GM12891 (cell line): Measurements from ENCODE around the gene FAM131B.
A peak's percentile ranks its signal among the peaks of the same experiment; 100 is the strongest.

Source experiments
- DNase-seq: peaks from one replicate; pipeline ENCODE4 v3.0.0; 2011; ENCODE audit warnings: low spot score; ENCODE audit not compliant: insufficient read length
- FAIRE-seq: peaks from 2 replicates; lab custom pipeline; 2011; peaks lifted over from hg19 to GRCh38; lab: Jason Lieb, UNC
- PAX5 ChIP-seq: IDR thresholded peaks from 2 replicates; pipeline ENCODE4 v1.6.1; 2011; ENCODE audit warnings: low read length, moderate library complexity, mild to moderate bottlenecking; ENCODE audit not compliant: insufficient read depth, severe bottlenecking
- POLR2A ChIP-seq: IDR thresholded peaks from 2 replicates; pipeline ENCODE4 v1.6.1; 2011; ENCODE audit warnings: low read depth, low read length, control low read depth
- POLR2AphosphoS5 ChIP-seq: IDR thresholded peaks from 2 replicates; pipeline ENCODE4 v1.6.1; 2011; ENCODE audit warnings: low read depth, low read length, control low read depth
- POU2F2 ChIP-seq: IDR thresholded peaks from 2 replicates; pipeline ENCODE4 v1.6.1; 2011; ENCODE audit warnings: low read depth, mild to moderate bottlenecking, control low read depth, low read length, moderate library complexity
- SPI1 ChIP-seq: IDR thresholded peaks from 2 replicates; pipeline ENCODE4 v1.6.1; 2011; ENCODE audit warnings: low read depth, low read length, control low read depth
- TAF1 ChIP-seq: IDR thresholded peaks from 2 replicates; pipeline ENCODE4 v1.6.1; 2011; ENCODE audit warnings: low read depth, low read length, control low read depth

The FAM131B gene

GRCh38 chr7:143381427-143382125 lies 19.1 kb upstream of the FAM131B start:
- FAIRE-seq (no peak), DNase-seq (peak; percentile 61)
- TF ChIP-seq POU2F2 (no peak), POLR2AphosphoS5 (no peak), SPI1 (no peak), TAF1 (no peak), PAX5 (no peak), POLR2A (no peak)

DNA sequence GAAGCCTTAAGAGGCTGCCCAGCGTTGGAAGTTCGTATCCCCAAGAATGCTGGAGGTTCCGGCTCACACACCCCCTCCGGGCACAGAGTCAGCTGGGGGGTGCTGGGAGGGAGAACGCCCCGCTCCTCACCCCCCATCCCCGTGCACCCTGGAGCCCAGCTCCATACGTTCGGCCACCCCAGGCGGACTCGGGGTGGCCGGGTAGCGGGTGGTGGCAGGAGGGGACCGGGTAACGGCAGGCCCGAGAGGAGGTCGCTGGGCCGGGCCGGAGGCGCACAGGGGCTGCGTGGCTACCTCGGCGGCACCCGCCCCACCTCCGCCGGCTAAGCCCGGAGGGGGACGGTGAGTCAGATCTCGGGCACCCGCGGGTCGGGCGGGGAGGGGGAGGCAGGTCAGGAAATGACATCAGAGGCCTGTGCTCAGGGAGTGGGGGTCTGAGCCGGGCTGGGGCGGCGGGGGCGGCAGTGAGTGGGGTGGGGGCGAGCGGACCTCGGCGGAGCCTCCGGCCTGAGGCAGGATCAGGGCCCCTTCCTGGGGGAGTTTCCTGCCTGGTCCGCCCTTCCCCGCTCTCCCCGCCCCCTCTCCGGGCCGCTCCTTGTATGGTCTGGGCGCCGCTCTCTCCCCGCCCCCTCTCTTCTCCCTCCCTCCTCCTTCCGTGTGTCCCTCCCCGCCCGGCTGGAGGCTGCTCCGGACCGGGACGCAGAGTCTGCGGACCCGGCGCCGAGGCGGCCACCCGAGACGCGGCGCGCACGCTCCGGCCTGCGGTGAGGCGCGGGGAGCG lies 18.3 kb upstream of the FAM131B start, which contains the start of gene ZYX:
TSS of gene ZYX (plus strand) at position 700 of the 781 bp plus-strand sequence. CDS start 227 bp downstream, outside the sequence.
- DNase-seq, result peak; percentile 97
- TF ChIP-seq TAF1 (peak; percentile 2; the same call in 1 of the 2 replicates), POU2F2 (no peak)
- peak; percentile 65 for FAIRE-seq

- DNase-seq, result peak; percentile 68
- no peak for TF ChIP-seq TAF1
- no peak for TF ChIP-seq POLR2A
- no peak for TF ChIP-seq POU2F2
- TF ChIP-seq POLR2AphosphoS5, result no peak
- no peak for FAIRE-seq
These were observed 17.7 kb upstream of the FAM131B start for GRCh38 chr7:143380260-143380645.

DNA sequence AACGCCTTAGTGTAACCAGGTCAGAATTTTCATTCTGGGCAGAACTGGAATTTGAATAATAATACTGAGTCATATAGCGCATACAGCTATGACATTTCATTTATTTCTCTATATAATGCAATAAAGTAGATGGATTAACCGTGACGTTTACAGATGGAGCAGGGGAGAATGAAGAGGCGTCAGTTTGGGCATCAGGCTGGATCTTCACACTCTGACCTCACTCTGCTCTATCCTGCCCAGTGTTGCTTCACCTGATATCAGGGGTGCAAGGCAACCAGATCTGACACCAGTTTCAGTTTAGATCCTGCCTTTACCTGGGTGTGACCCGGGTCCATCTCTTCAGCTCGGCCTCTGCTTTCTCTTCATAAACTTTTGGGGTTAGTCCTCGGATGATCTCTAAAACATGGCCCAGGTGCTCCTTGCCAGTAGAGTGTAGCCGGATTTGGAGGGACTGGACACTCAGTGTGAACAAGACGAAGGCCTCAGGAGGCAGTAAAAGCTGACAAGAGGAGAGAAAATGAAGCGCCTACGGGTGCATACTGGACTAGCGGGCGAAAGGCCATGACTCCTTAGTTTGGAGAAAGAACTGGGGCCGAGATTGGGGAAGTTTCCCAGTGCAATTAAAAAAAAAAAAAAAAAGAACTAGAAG lies 17.2 kb upstream of the FAM131B start:
- TF ChIP-seq POLR2A, result no peak
- TF ChIP-seq POU2F2, result no peak; the same call in 1 of the 2 replicates
- no peak for TF ChIP-seq TAF1
- no peak for TF ChIP-seq PAX5
- no peak for TF ChIP-seq POLR2AphosphoS5
- TF ChIP-seq SPI1, result no peak
- no peak for DNase-seq
- FAIRE-seq, result no peak

DNA sequence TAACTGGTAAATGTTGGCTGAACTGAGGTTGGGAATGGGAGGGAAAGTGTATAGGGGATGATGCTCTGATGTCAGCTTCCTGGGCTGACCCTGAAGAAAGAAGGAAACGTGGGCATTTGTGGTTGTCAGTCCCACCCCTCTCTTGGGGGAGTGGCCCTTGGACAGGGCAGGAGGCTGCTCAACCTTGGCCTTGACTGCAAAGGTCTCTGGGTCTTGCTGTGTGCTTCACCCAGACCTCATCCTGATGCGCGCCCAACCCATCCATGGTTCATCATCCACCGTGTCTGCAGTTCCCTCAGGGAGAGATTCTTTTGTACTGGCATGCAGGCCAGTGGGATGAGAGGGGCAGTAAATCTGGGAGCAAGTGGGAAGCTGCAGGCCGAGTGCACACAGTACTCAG lies 13.9 kb upstream of the FAM131B start:
- DNase-seq (no peak), FAIRE-seq (no peak)
- TF ChIP-seq POLR2AphosphoS5 (no peak), POLR2A (no peak), TAF1 (no peak)

DNA sequence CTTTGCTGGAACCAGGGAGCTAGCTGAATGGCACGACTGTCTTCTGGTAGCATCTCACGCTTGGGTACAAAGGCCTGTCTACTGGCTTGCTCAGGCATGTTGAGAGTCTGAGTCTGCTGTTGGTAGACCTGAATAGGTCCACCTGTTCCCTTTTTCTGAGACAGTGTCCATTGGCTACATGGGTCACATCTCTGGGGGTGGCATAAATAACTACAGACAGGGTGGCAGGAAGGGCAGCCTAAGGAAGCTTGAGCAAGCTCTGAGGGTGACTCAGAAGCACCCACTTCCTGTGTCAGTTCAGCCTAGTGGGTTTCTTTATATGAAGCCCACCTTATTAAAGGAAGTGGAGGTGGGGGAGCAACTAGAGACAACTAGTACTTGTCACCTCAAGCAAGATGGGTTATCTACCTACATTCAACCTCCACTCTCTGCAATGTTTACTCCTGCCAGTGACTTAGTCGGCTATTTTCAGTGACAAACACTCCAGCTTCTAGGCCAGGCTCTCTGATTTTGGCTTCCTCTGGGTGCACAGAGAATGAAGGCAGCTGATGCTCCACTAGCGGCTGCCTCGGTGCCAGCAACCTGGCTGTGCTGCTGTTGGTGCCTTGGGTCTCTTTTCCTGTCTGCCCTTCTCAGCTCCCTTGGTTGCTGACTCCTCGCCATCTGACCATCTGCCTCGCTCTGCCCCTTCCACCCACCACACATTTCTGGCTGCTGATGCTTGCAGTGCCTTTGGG lies 13.0 kb upstream of the FAM131B start:
- FAIRE-seq (no peak), DNase-seq (no peak)
- TF ChIP-seq POLR2AphosphoS5, result no peak
- no peak for TF ChIP-seq PAX5
- no peak for TF ChIP-seq SPI1
- no peak for TF ChIP-seq POU2F2
- TF ChIP-seq TAF1, result no peak
- TF ChIP-seq POLR2A, result no peak

GRCh38 chr7:143374561-143374960 lies 12.0 kb upstream of the FAM131B start:
- FAIRE-seq (no peak), DNase-seq (no peak)
- TF ChIP-seq POU2F2 (no peak), TAF1 (no peak), SPI1 (no peak)

GRCh38 chr7:143373255-143373794 lies 10.8 kb upstream of the FAM131B start:
- no peak for TF ChIP-seq SPI1
- TF ChIP-seq POLR2A, result no peak
- TF ChIP-seq TAF1, result no peak
- no peak for TF ChIP-seq POLR2AphosphoS5
- no peak for TF ChIP-seq PAX5
- no peak for DNase-seq
- no peak for FAIRE-seq

DNA sequence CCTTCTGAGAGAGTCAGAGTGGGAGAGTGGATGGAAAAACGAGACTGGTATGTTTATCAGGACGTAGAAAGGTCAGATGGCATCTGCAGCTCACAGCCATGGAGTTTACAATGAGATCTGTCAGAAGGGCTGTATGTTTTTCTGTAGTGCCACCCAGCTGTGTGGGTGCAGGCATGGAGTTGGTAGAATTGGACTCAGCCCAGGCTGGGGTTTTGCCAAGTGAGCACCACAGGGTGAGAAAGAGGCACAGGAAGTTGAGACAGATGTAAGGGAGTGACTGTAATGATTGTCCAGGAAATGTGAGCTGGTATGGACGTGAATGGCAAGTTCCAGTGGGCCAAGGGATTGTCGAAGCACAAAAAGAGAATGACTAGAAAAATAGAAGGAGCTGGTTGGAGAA lies 9.6 kb upstream of the FAM131B start:
- DNase-seq (no peak), FAIRE-seq (no peak)
- no peak for TF ChIP-seq TAF1
- TF ChIP-seq POLR2A, result no peak
- no peak for TF ChIP-seq POLR2AphosphoS5
- TF ChIP-seq POU2F2, result no peak
- no peak for TF ChIP-seq SPI1
- TF ChIP-seq PAX5, result no peak
